ENCODE data around the gene MRPS27. TPM values are rescaled to one million over a fixed set of nuclear protein-coding genes. Genes with fewer than 3 reads are reported as not detected.
A peak's percentile ranks its signal among the peaks of the same experiment; 100 is the strongest.
"Not testable (repeated sequence)": the region's sequence is repeated elsewhere in the genome, so short reads cannot be mapped to it uniquely, and the experiment has no call there.

MRPS27 gene
- total RNA-seq, 1 donor from 2014 or later, result 56.0 TPM

GRCh38 chr5:72328172-72328571 is 8.1 kb upstream of the MRPS27 start:
- H3K36me3 Mint-ChIP-seq, result peaks cover 39% of the 10 kb centered on the region

GRCh38 chr5:72326306-72326649 is 6.2 kb upstream of the MRPS27 start:
- no peak for DNase-seq (ENCODE audit: low spot score in 2 of 2, unreplicated experiment in 2 of 2)
- no peak overlapping the region for H3K27ac Mint-ChIP-seq
- no peaks in the 10 kb centered on the region for H3K27me3 Mint-ChIP-seq (ENCODE audit: low read depth)
- H3K9me3 Mint-ChIP-seq, result no peaks in the 10 kb centered on the region
- no peak for TF ChIP-seq CTCF (IDR thresholded peaks at IDR 0.05; ENCODE audit: unreplicated experiment)
- peaks cover 37% of the 10 kb centered on the region for H3K36me3 Mint-ChIP-seq
- H3K4me3 Mint-ChIP-seq, result no peak overlapping the region
- H3K4me1 Mint-ChIP-seq, result peaks cover 3% of the 10 kb centered on the region

More at GRCh38 chr5:72328172-72328571, 8.1 kb upstream of the MRPS27 start:
- Mint-ChIP-seq H3K27ac (no peak overlapping the region), H3K4me3 (no peak overlapping the region), H3K4me1 (no peaks in the 10 kb centered on the region), H3K9me3 (no peaks in the 10 kb centered on the region), H3K27me3 (ENCODE audit: low read depth) (no peaks in the 10 kb centered on the region)
- no peak for DNase-seq (ENCODE audit: low spot score in 2 of 2, unreplicated experiment in 2 of 2)
- TF ChIP-seq CTCF (IDR thresholded peaks at IDR 0.05; ENCODE audit: unreplicated experiment), result no peak

GRCh38 chr5:72325566-72326305 is 5.7 kb upstream of the MRPS27 start:
- Mint-ChIP-seq H3K27ac (no peak overlapping the region), H3K9me3 (no peaks in the 10 kb centered on the region), H3K4me1 (peaks cover 9% of the 10 kb centered on the region), H3K4me3 (no peak overlapping the region), H3K36me3 (peaks cover 31% of the 10 kb centered on the region), H3K27me3 (ENCODE audit: low read depth) (no peaks in the 10 kb centered on the region)
- no peak for DNase-seq (ENCODE audit: low spot score in 2 of 2, unreplicated experiment in 2 of 2)
- TF ChIP-seq CTCF (IDR thresholded peaks at IDR 0.05; ENCODE audit: unreplicated experiment), result no peak

- Mint-ChIP-seq H3K4me1 (peaks cover 12% of the 10 kb centered on the region), H3K4me3 (no peak overlapping the region), H3K9me3 (no peaks in the 10 kb centered on the region), H3K27ac (no peak overlapping the region), H3K36me3 (peaks cover 22% of the 10 kb centered on the region), H3K27me3 (ENCODE audit: low read depth) (no peaks in the 10 kb centered on the region)
- no peak for TF ChIP-seq CTCF (IDR thresholded peaks at IDR 0.05; ENCODE audit: unreplicated experiment)
- DNase-seq (ENCODE audit: low spot score in 2 of 2, unreplicated experiment in 2 of 2), result no peak
Observed at GRCh38 chr5:72324189-72324825, 4.3 kb upstream of the MRPS27 start.

- Mint-ChIP-seq H3K27ac (peak overlapping the region; percentile 94), H3K36me3 (peaks cover 12% of the 10 kb centered on the region), H3K4me1 (peaks cover 21% of the 10 kb centered on the region), H3K4me3 (peak overlapping the region; percentile 93)
- not testable (repeated sequence) for H3K27me3 Mint-ChIP-seq (ENCODE audit: low read depth); H3K9me3 Mint-ChIP-seq
- peak in 1 of 2 experiments; percentile 47 for DNase-seq (ENCODE audit: low spot score in 2 of 2, unreplicated experiment in 2 of 2)
Observed at GRCh38 chr5:72319435-72319975, 535 bp downstream of the MRPS27 start.

- H3K4me3 Mint-ChIP-seq, result no peak overlapping the region
- peaks cover 9% of the 10 kb centered on the region for H3K4me1 Mint-ChIP-seq
- no peak overlapping the region for H3K27ac Mint-ChIP-seq
- no peaks in the 10 kb centered on the region for H3K27me3 Mint-ChIP-seq (ENCODE audit: low read depth)
- no peaks in the 10 kb centered on the region for H3K9me3 Mint-ChIP-seq
- H3K36me3 Mint-ChIP-seq, result peaks cover 29% of the 10 kb centered on the region
- TF ChIP-seq CTCF (IDR thresholded peaks at IDR 0.05; ENCODE audit: unreplicated experiment), result no peak
- DNase-seq (ENCODE audit: low spot score in 2 of 2, unreplicated experiment in 2 of 2), result no peak
Observed at GRCh38 chr5:72314571-72315172, 5.4 kb downstream of the MRPS27 start.
